SH-SY5Y (cell line): Measurements from ENCODE around the gene RNF208.

ENCODE experiments used
- GATA2 ChIP-seq: IDR thresholded peaks from 2 replicates; pipeline ENCODE4 v1.6.1; 2011; ENCODE audit warnings: mild to moderate bottlenecking, low read depth, low read length
- GATA3 ChIP-seq: IDR thresholded peaks from 2 replicates; pipeline ENCODE4 v1.6.1; 2011; ENCODE audit warnings: low read depth, mild to moderate bottlenecking, low read length, moderate library complexity

GRCh38 chr9:137251490-137252268, 29.6 kb upstream of the RNF208 start:
- TF ChIP-seq GATA3 = no peak
- TF ChIP-seq GATA2 = no peak
